GM12878 (cell line): ENCODE data around the gene CMBL. TPM values are rescaled to one million over a fixed set of nuclear protein-coding genes. Genes with fewer than 3 reads are reported as not detected.

Experiments used
- ATAC-seq: fragments of 200-7000 bp; cut with Tn5 transposase; 3 replicates; pipeline ENCODE4 v1.9.1; 2020; ENCODE audit warnings: mild to moderate bottlenecking, moderate library complexity
- BruUV-seq: library from RNA; stranded (reverse); fragments of 400-500 nt; replicated peaks from 2 replicates; lab custom pipeline; 2021; lab: Mats Ljungman, UMichigan
- CTCF ChIA-PET: fragments of 300-600 bp; sonication (Branson Sonifier 250); formaldehyde crosslinking; extraction: SDS; loops from one replicate; lab custom pipeline; 2021; ENCODE audit warnings: inconsistent platforms; lab: Yijun Ruan, JAX
- POLR2A ChIA-PET: fragments of 350-600 bp; formaldehyde crosslinking; extraction: SDS; loops from one replicate; lab custom pipeline; 2021; ENCODE audit warnings: inconsistent platforms; lab: Charles Lee
- RAD21 ChIA-PET: fragments of 300-600 bp; sonication (Branson Sonifier 250); formaldehyde crosslinking; loops from one replicate; lab custom pipeline; 2023; ENCODE audit warnings: antibody characterized with exemption; ENCODE audit not compliant: unreplicated experiment; lab: Charles Lee
- SMC1A ChIA-PET: fragments of 300-600 bp; sonication (Branson Sonifier 250); formaldehyde crosslinking; loops from one replicate; lab custom pipeline; 2023; ENCODE audit not compliant: unreplicated experiment, uncharacterized antibody; lab: Charles Lee
- DNase-seq: peaks from one replicate; pipeline ENCODE4 v3.0.0-alpha.2; 2011; ENCODE audit warnings: low read depth, low spot score
- FAIRE-seq: peaks from 3 replicates; lab custom pipeline; 2011; peaks lifted over from hg19 to GRCh38; lab: Jason Lieb, UNC
- H2AFZ ChIP-seq: 2 replicates; pipeline ENCODE4 v1.6.0; 2011; ENCODE audit warnings: low read depth, low read length, control low read depth; ENCODE audit not compliant: control insufficient read depth
- H3K27ac ChIP-seq: 2 replicates; pipeline ENCODE4 v1.5.1; 2011; ENCODE audit warnings: control low read depth; ENCODE audit not compliant: control insufficient read depth, insufficient read depth
- H3K27me3 ChIP-seq, 2 experiments: replicated peaks in 1 of 2; 2 replicates each; pipeline versions ENCODE4 v1.6.0 to v1.6.1; 2011; ENCODE audit warnings: low read length in 1 of 2; ENCODE audit not compliant: control insufficient read depth in 2 of 2, insufficient read depth in 2 of 2
- H3K36me3 ChIP-seq, 2 experiments: 2 replicates each; pipeline ENCODE4 v1.5.1; 2011; ENCODE audit warnings: low read length in 1 of 2; ENCODE audit not compliant: control insufficient read depth in 2 of 2, insufficient read depth in 2 of 2
- H3K4me1 ChIP-seq: 2 replicates; pipeline ENCODE4 v1.6.1; 2011; ENCODE audit warnings: mild to moderate bottlenecking, low read length, moderate library complexity, mixed read lengths; ENCODE audit not compliant: control insufficient read depth, insufficient read depth
- H3K4me2 ChIP-seq: 2 replicates; pipeline ENCODE4 v1.6.0; 2011; ENCODE audit warnings: control low read depth; ENCODE audit not compliant: control insufficient read depth, insufficient read depth
- H3K4me3 ChIP-seq: fragments of 200-600 bp; sonication (generic); 2 replicates; pipeline ENCODE4 v1.5.1; 2016
- H3K79me2 ChIP-seq: 2 replicates; pipeline ENCODE4 v1.6.0; 2011; ENCODE audit warnings: low read length; ENCODE audit not compliant: control insufficient read depth, insufficient read depth
- H3K9ac ChIP-seq: 2 replicates; pipeline ENCODE4 v1.8.0; 2011; ENCODE audit warnings: low read length, control low read depth, mixed read lengths; ENCODE audit not compliant: control insufficient read depth, insufficient read depth
- H3K9me3 ChIP-seq: replicated peaks from 3 replicates; pipeline ENCODE4 v1.5.1; 2011; ENCODE audit warnings: mild to moderate bottlenecking, low read length; ENCODE audit not compliant: control insufficient read depth, insufficient read depth
- H4K20me1 ChIP-seq: 2 replicates; pipeline ENCODE4 v1.6.0; 2011; ENCODE audit not compliant: control insufficient read depth, insufficient read depth
- BACH1 ChIP-seq: fragments of 450-650 bp; IDR thresholded peaks from 2 replicates; pipeline ENCODE4 v1.6.1; 2017; ENCODE audit warnings: mild to moderate bottlenecking, borderline replicate concordance
- NFYB ChIP-seq: IDR thresholded peaks from 2 replicates; pipeline ENCODE4 v1.6.1; 2011; ENCODE audit warnings: low read depth, mild to moderate bottlenecking, low read length, improper control_type of control experiment, moderate library complexity; ENCODE audit not compliant: insufficient read depth
- POLR2AphosphoS2 ChIP-seq: IDR thresholded peaks from 2 replicates; pipeline ENCODE4 v1.6.1; 2011; ENCODE audit warnings: low read depth, mild to moderate bottlenecking, low read length, improper control_type of control experiment, moderate library complexity
- RBBP5 ChIP-seq: fragments of 200-600 bp; sonication (generic); conservative IDR thresholded peaks from 2 replicates; pipeline ENCODE4 v1.6.1; 2016
- SMAD1 ChIP-seq: fragments of 450-650 bp; IDR thresholded peaks from 2 replicates; pipeline ENCODE4 v1.6.1; 2018; ENCODE audit warnings: mild to moderate bottlenecking, low read depth; ENCODE audit not compliant: partially characterized antibody
- ZNF217 ChIP-seq: fragments of 450-650 bp; IDR thresholded peaks from 2 replicates; pipeline ENCODE4 v1.6.1; 2017; ENCODE audit warnings: antibody characterized with exemption, mild to moderate bottlenecking
- WGBS: methylation state at CpG from one replicate; pipeline ENCODE4 v1.1.6; 2016; ENCODE audit warnings: low lambda C conversion rate; ENCODE audit not compliant: insufficient replicate concordance, insufficient coverage; ENCODE audit errors: missing lambda C conversion rate; 5-methylcytosine and 5-hydroxymethylcytosine counted together
- in situ Hi-C: fragments of 300-500 bp; cut with MboI; formaldehyde crosslinking; loops from 9 replicates; pipeline ENCODE4 v1.14.3; 2018; ENCODE audit warnings: mixed read lengths
- intact Hi-C: fragments of 100-400 bp; cut with micrococcal nuclease; formaldehyde crosslinking; loops from one replicate; pipeline ENCODE4 v1.14.2; 2022; ENCODE audit not compliant: unreplicated experiment
- polyA plus RNA-seq, 11 experiments: library from polyadenylated mRNA; depleted of rRNA in 4 of 11; unstranded in 6 of 11; stranded (reverse) in 5 of 11; fragments of >200 nt; fragmentation: Nextera tagmentation in 4 of 11; fragmentation: Illumina TruSeq in 1 of 11; extraction: Ambion mirVana in 4 of 11; extraction: Trizol in 1 of 11; gene quantifications; 1 replicate in 1 of 11; 2 replicates in 10 of 11; pipeline versions ENCODE4 v1.2.1 to v1.2.3, GENCODE V29; 2011 to 2016; ENCODE audit warnings: inconsistent platforms in 2 of 11, missing spikeins in 2 of 11, low read depth in 1 of 11
- total RNA-seq, 4 experiments: library from RNA; depleted of rRNA in 3 of 4; stranded (reverse); fragments of >200 nt in 3 of 4; fragmentation: Illumina TruSeq in 1 of 4; extraction: Trizol in 1 of 4; gene quantifications; 2 replicates each; pipeline versions ENCODE4 v1.2.1 to v1.2.3, GENCODE V29; 2013 to 2021

CMBL gene
- total and polyA plus RNA-seq, 10 of the 15 experiments (the other 5 are each of a cell fraction or from before 2014, with no cell fraction given), result 1.8 to 15.6 (median 7.5) TPM

DNA sequence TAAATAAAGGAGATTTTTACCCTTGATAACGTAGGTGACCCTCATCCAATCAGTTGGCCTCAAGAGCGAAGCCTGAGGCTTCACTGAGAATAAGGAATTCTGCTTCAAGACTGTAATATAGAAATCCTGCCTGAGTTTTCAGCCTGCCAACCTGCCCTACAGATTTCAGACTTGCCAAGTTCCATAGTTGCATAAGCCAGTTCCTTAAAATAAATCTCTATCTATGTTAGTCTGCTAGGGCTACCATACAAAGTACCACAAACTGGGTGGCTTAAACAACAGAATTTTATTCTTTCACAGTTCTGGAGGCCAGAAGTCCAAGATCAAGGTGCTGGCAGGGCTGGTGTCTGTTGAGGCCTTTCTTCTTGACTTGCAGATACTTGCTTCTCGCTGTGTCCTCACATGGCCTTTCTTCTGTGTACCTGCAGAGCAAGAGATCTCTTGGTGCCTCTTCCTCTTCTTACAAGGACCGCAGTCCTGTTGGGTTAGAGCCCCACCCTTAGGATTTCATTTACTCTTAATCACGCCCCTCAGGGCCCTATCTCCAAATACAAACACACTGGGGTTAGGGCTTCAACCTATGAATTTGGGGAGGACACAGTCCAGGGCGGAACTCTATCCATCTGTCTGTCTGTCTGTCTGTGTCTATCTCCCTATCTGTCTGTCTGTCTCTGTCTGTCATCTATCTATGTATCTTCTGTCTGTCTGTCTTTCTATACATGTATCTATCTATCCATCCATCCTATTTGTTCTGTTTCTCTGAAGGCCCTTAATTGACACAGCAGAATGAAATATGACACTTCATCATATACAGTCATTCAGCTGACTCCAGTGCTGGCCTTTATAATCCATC, 17.0 kb upstream of the CMBL start:
- ChIA-PET POLR2A (interaction anchor here (0.5 kb wide), 1 partner anchor 13 kb away, joined by 5 read pairs; no protein-coding TSS in a partner anchor), RAD21 (no interaction called here), SMC1A (no interaction called here), CTCF (interaction anchor here (1.3 kb wide), 1 partner anchor 40 kb away, joined by 3 read pairs; no protein-coding TSS in a partner anchor)
- no peak overlapping the region for H3K27ac ChIP-seq
- no peak for DNase-seq
- H4K20me1 ChIP-seq, result no peaks in the 10 kb centered on the region
- H3K4me1 ChIP-seq, result no peaks in the 10 kb centered on the region
- intact Hi-C loops, result no loop called here
- H3K4me3 ChIP-seq, result no peak overlapping the region
- H3K27me3 ChIP-seq, result no peaks in the 10 kb centered on the region
- ATAC-seq, result no peak
- H3K36me3 ChIP-seq, result no peaks in the 10 kb centered on the region
- TF ChIP-seq SMAD1 (no peak), POLR2AphosphoS2 (no peak), RBBP5 (no peak), NFYB (no peak), BACH1 (no peak), ZNF217 (no peak)
- 51% methylated on average over 6 of the region's 6 CpGs for WGBS
- in situ Hi-C loops, result no loop called here
- H3K79me2 ChIP-seq, result no peaks in the 10 kb centered on the region
- H3K4me2 ChIP-seq, result no peak overlapping the region
- BruUV-seq, result no TSS peak
- no peak overlapping the region for H3K9ac ChIP-seq
- FAIRE-seq, result no peak
- H3K9me3 ChIP-seq, result no peaks in the 10 kb centered on the region
- no peak overlapping the region for H2AFZ ChIP-seq
